Esophagus muscularis mucosa (tissue), 4 donors: ENCODE measurements around the gene PIP5K1B. TPM values are rescaled to one million over a fixed set of nuclear protein-coding genes. Genes with fewer than 3 reads are reported as not detected.

Experiments
- DNase-seq: peaks from one replicate; pipeline ENCODE4 v3.0.0-alpha.2; 2017; ENCODE audit errors: extremely low spot score
- H3K27ac ChIP-seq, 4 donors: fragments of 200-600 bp; sonication (generic); replicated peaks in 1 of 4; 1 replicate in 3 of 4; 2 replicates in 1 of 4; pipeline ENCODE4 v1.5.1; 2016 to 2019; ENCODE audit warnings: mild to moderate bottlenecking in 1 of 4
- H3K27me3 ChIP-seq, 4 donors: fragments of 200-600 bp; sonication (generic); one replicate each; pipeline versions ENCODE4 v1.5.1 to v1.6.0; 2016 to 2019
- H3K36me3 ChIP-seq, 4 donors: fragments of 200-600 bp; sonication (generic); one replicate each; pipeline ENCODE4 v1.5.1; 2016 to 2019
- H3K4me1 ChIP-seq, 4 donors: fragments of 200-600 bp; sonication (generic); one replicate each; pipeline ENCODE4 v1.5.1; 2016 to 2019
- H3K4me3 ChIP-seq, 4 donors: fragments of 200-600 bp; sonication (generic); 1 replicate in 2 of 4; 2 replicates in 2 of 4; pipeline ENCODE4 v1.5.1; 2016 to 2019; ENCODE audit warnings: mild to moderate bottlenecking in 4 of 4, moderate library complexity in 1 of 4
- H3K9me3 ChIP-seq, 4 donors: fragments of 200-600 bp; sonication (generic); 1 replicate in 3 of 4; 2 replicates in 1 of 4; pipeline ENCODE4 v1.5.1; 2016 to 2019
- EP300 ChIP-seq: sonication (generic); formaldehyde crosslinking; IDR thresholded peaks from one replicate; pipeline ENCODE4 v1.6.1; 2017; ENCODE audit warnings: antibody characterized with exemption
- POLR2A ChIP-seq: fragments of 450-650 bp; IDR thresholded peaks from one replicate; pipeline ENCODE4 v1.6.1; 2017; ENCODE audit warnings: antibody characterized with exemption, moderate library complexity, mild to moderate bottlenecking, low read depth
- POLR2AphosphoS5 ChIP-seq, 2 donors: sonication (generic); formaldehyde crosslinking; IDR thresholded peaks; one replicate each; pipeline ENCODE4 v1.6.1; 2017; ENCODE audit warnings: antibody characterized with exemption in 2 of 2
- whole genome bisulfite sequencing: methylation state at CpG from one replicate; pipeline ENCODE4 v1.1.5; 2018; 5-methylcytosine and 5-hydroxymethylcytosine counted together
- intact Hi-C: fragments of 100-400 bp; cut with DNase I; formaldehyde crosslinking; loops from one replicate; pipeline ENCODE4 v1.15.1; 2023
- total RNA-seq, 4 donors: library from RNA; depleted of rRNA; stranded (reverse); fragments of >200 nt; gene quantifications; one replicate each; pipeline versions ENCODE4 v1.1.0 to v1.2.1, GENCODE V29; 2016
- TF ChIP-seq, protein P1 (sequence below), 3 experiments: fragments of 200-600 bp in 2 of 3; fragments of 450-650 bp in 1 of 3; sonication (generic) in 2 of 3; IDR thresholded peaks; one replicate each; pipeline ENCODE4 v1.5.1; 2017 to 2019; ENCODE audit warnings: antibody characterized with exemption in 3 of 3, mild to moderate bottlenecking in 2 of 3, moderate library complexity in 1 of 3

PIP5K1B gene, protein sequence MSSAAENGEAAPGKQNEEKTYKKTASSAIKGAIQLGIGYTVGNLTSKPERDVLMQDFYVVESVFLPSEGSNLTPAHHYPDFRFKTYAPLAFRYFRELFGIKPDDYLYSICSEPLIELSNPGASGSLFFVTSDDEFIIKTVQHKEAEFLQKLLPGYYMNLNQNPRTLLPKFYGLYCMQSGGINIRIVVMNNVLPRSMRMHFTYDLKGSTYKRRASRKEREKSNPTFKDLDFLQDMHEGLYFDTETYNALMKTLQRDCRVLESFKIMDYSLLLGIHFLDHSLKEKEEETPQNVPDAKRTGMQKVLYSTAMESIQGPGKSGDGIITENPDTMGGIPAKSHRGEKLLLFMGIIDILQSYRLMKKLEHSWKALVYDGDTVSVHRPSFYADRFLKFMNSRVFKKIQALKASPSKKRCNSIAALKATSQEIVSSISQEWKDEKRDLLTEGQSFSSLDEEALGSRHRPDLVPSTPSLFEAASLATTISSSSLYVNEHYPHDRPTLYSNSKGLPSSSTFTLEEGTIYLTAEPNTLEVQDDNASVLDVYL
- 1 to 10 TPM in 3 of 4 donors, under 1 TPM in 1; 0.42 to 1.7 (median 1.2) TPM for total RNA-seq

DNA sequence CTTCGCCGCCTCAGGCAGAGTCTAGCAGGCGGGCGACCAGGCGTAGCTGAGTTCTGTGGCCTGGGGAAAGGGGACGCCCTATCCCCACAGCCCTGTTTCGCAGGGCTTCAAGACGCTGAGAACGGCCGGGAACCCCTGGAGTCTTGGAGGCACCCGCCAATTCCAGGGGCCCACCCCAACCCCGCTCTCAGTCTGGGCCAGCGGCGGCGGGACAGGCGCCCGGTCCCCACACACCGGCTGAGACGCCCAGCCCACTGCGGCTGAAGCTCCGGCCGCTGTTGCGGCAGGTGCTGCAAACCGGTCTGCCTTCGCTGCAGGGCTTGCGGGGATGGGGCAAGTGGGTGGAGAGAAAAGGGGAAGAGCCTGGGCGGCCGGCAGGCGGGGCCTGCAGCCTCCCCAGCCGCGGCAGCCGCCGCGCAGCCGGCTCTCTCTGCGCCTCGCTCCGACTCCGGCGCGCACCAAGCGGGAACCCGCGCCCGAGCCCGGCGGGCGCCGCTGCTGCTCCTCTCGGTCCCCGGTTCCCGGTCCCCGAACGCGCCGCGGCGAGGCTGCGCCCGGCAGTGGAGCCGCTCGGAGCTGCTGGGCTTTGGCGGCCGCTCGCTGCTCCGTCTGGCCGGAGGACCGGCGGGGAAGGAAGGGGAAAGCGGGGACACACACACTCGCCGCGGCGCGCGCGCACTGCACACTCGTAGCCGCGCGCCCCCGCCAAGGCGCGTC is at the start of gene PIP5K1B:
Gene PIP5K1B (plus strand): TSS at position 427 of the 717 bp plus-strand sequence. CDS start 117,375 bp downstream, outside the sequence.
- Histone ChIP-seq H3K4me3 (peak within 1 kb of the TSS; percentile 66 to 83 (median 69)), H3K4me1 (peaks cover 0 to 30% (median 26%) of the 10 kb centered on the region in 4 donors), H3K27me3 (peaks cover 0 to 44% (median 9%) of the 10 kb centered on the region in 4 donors), H3K27ac (peak within 1 kb of the TSS; percentile 38 to 70 (median 56)), H3K9me3 (no peaks in the 10 kb centered on the region), H3K36me3 (no peaks in the 10 kb centered on the region)
- 1% methylated on average over 14 of the region's 84 CpGs for WGBS
- peak; percentile 74 for DNase-seq
- intact Hi-C loops: loop anchor here (10.0 kb wide), 1 partner anchor 290 kb away; no protein-coding TSS in a partner anchor
- TF ChIP-seq EP300 (no peak), POLR2AphosphoS5 (IDR thresholded peaks at IDR 0.05) (no peak), POLR2A (no peak)
- TF ChIP-seq, protein P1, sequence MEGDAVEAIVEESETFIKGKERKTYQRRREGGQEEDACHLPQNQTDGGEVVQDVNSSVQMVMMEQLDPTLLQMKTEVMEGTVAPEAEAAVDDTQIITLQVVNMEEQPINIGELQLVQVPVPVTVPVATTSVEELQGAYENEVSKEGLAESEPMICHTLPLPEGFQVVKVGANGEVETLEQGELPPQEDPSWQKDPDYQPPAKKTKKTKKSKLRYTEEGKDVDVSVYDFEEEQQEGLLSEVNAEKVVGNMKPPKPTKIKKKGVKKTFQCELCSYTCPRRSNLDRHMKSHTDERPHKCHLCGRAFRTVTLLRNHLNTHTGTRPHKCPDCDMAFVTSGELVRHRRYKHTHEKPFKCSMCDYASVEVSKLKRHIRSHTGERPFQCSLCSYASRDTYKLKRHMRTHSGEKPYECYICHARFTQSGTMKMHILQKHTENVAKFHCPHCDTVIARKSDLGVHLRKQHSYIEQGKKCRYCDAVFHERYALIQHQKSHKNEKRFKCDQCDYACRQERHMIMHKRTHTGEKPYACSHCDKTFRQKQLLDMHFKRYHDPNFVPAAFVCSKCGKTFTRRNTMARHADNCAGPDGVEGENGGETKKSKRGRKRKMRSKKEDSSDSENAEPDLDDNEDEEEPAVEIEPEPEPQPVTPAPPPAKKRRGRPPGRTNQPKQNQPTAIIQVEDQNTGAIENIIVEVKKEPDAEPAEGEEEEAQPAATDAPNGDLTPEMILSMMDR (IDR thresholded peaks at IDR 0.05): no peak

DNA sequence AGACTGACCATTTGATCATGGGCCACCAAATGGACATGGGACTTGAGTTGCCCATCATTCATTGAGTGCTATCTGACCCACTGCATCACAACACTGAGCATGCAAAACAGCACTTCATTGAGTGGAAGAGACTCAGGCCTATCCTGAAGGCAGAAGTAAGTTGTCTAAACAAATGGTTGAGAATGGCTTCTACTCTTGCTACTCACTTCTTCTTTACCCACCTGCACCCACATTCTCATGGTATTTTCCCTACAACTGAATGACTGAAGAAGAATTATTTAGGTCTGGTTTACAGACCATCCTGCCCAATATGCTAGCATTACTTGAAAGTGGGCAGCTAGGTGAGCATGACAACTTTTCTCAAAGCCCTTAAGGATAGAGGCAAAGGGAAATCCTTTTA is 41.0 kb upstream of the PIP5K1B start:
- H3K27ac ChIP-seq: no peak overlapping the region
- intact Hi-C loops: no loop called here
- TF ChIP-seq, protein P1 (IDR thresholded peaks at IDR 0.05): no peak
- TF ChIP-seq POLR2A (no peak), EP300 (no peak), POLR2AphosphoS5 (IDR thresholded peaks at IDR 0.05) (no peak)

DNA sequence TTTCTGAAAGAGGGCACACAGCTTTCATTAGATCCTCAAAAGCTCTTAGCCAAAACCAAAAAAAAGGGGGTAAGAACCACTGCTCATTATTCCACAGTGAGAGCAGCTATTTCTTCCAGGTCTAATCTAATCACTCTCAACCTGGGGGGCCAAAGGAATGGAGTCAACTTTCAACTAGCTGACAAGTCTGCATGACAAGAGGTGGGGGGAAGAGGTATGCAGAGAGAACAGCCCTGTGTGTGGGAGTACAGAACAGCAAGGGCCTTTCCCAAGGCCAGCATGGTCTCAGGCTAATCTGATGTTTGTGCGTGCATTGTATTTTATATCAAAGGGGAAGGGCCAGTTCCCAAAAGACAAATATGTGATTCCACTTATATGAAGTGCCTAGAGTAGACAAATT is 36.9 kb upstream of the PIP5K1B start:
- 83% methylated on average over 1 of the region's 1 CpG for WGBS
- no peaks in the 10 kb centered on the region for H3K27me3 ChIP-seq
- no peak overlapping the region for H3K27ac ChIP-seq

More for the DNA sequence above, 41.0 kb upstream of the PIP5K1B start:
- no peaks in the 10 kb centered on the region for H3K36me3 ChIP-seq
- no peaks in the 10 kb centered on the region for H3K4me1 ChIP-seq
- no peaks in the 10 kb centered on the region for H3K27me3 ChIP-seq
- no peak for DNase-seq
- H3K9me3 ChIP-seq: no peaks in the 10 kb centered on the region
- H3K4me3 ChIP-seq: no peak overlapping the region

DNA sequence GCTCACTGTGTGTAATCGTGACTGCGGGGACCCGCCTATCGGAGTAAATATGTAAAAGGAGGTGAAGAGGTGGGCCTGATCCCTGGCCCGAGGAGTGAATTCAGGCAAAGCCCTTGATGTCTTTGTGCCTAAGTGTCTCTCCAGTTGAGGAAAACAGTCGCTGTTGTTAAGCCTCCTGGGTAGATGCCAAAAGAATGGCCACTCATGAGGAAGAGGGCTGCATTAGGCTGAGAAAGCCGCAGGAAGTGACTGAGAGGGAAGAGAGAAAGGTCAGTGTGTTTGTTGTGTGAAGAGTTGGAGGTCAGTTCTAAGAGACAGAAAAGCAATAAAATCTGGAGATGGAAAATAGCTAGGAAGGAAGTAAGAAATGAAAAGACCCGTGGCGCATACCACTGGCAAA is 35.8 kb upstream of the PIP5K1B start:
- Histone ChIP-seq H3K36me3 (no peaks in the 10 kb centered on the region), H3K4me1 (no peaks in the 10 kb centered on the region), H3K9me3 (no peaks in the 10 kb centered on the region), H3K4me3 (no peak overlapping the region), H3K27me3 (no peaks in the 10 kb centered on the region), H3K27ac (no peak overlapping the region)
- TF ChIP-seq EP300: no peak
- TF ChIP-seq POLR2AphosphoS5 (IDR thresholded peaks at IDR 0.05): no peak
- TF ChIP-seq, protein P1 (IDR thresholded peaks at IDR 0.05): no peak
- no peak for TF ChIP-seq POLR2A
- no peak for DNase-seq
- intact Hi-C loops: no loop called here
- 57% methylated on average over 9 of the region's 9 CpGs for WGBS

More for the DNA sequence above, 36.9 kb upstream of the PIP5K1B start:
- no peaks in the 10 kb centered on the region for H3K9me3 ChIP-seq
- TF ChIP-seq POLR2AphosphoS5 (IDR thresholded peaks at IDR 0.05) (no peak), POLR2A (no peak)
- DNase-seq: no peak
- intact Hi-C loops: no loop called here
- no peaks in the 10 kb centered on the region for H3K4me1 ChIP-seq
- no peak overlapping the region for H3K4me3 ChIP-seq
- H3K36me3 ChIP-seq: no peaks in the 10 kb centered on the region

DNA sequence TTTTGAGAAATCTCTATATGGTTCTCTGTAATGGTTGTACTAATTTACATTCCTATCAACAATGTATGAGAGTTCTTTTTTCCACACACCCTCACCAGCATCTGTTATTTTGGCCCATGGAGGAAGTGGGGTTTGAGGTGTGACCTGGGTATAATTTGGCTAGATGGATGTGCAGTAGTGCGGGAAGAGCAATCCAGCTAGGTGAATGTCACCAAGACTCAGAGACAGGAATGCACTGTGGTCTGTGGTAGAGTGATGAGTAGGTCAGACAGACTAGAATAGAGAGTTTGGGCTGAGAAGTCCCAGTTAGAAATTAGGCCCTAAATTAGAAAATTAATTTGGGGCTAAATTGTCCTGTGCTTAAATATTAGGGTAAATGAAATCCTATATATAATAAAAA is 32.8 kb upstream of the PIP5K1B start:
- Histone ChIP-seq H3K4me1 (no peaks in the 10 kb centered on the region), H3K36me3 (no peaks in the 10 kb centered on the region), H3K27me3 (peaks cover 0 to 11% (median 0%) of the 10 kb centered on the region in 4 donors), H3K4me3 (no peak overlapping the region), H3K27ac (no peak overlapping the region), H3K9me3 (no peaks in the 10 kb centered on the region)
- 100% methylated on average over 1 of the region's 1 CpG for WGBS
- TF ChIP-seq, protein P1 (IDR thresholded peaks at IDR 0.05): no peak
- TF ChIP-seq POLR2AphosphoS5 (IDR thresholded peaks at IDR 0.05) (no peak), POLR2A (no peak), EP300 (no peak)
- no peak for DNase-seq
- intact Hi-C loops: no loop called here
